Endometrial microvascular endothelial cells (primary cell): ENCODE results near the gene COPB2. TPM values are rescaled to one million over a fixed set of nuclear protein-coding genes. Genes with fewer than 3 reads are reported as not detected.
"Not testable (repeated sequence)": the region's sequence is repeated elsewhere in the genome, so short reads cannot be mapped to it uniquely, and the experiment has no call there.

Source experiments
- in situ Hi-C: cut with HindIII; loops from 2 replicates; pipeline ENCODE4 v1.10.0; 2017; ENCODE audit warnings: low sequenced_read_pairs, low pct_unique_long_range_greater_than_20kb; ENCODE audit errors: inconsistent ontology term
- total RNA-seq: library from RNA; depleted of rRNA; stranded (reverse); fragments of >200 nt; gene quantifications from one replicate; pipeline ENCODE4 v1.2.3, GENCODE V29; 2015; ENCODE audit errors: inconsistent ontology term

Gene COPB2
- total RNA-seq, 1 donor from 2014 or later = 166 TPM

DNA sequence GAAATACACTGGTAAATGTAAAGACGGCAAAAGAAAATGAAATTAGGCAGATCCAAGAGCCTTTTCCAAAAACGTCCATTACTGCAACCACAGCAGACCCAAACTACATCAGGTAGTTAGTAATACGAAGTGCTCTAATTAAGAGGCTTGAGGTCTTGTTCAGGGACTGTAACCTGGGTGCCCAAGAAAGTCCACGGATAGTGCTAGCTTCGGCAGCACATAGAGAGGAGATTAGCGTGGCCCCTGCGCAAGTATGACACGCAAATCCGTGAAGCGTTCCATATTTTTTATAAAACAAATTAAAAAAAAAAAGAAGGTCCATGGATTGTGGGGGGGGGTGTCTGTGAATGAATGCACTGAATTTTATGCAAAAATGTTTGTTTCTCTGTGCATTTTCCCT is 1.4 kb downstream of the COPB2 start:
- in situ Hi-C loops = no loop called here

DNA sequence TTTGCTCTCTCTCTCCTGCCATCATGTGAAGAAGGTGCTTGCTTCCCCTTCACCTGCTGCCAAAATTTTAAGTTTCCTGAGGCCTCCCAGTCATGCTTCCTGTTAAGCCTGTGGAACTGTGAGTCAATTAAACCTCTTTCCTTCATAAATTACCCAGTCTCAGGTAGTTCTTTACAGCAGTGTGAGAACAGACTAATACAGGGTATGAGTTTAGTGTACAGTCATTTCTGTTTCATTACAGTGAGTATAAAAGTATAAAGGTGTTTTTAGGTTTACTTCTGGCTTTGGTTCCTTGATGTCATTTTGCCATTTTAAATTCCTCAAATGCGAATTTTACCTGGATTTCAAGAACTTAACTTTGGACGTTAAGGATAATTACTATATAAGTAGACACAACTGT is 7.2 kb downstream of the COPB2 start:
- in situ Hi-C loops = not testable (repeated sequence)

DNA sequence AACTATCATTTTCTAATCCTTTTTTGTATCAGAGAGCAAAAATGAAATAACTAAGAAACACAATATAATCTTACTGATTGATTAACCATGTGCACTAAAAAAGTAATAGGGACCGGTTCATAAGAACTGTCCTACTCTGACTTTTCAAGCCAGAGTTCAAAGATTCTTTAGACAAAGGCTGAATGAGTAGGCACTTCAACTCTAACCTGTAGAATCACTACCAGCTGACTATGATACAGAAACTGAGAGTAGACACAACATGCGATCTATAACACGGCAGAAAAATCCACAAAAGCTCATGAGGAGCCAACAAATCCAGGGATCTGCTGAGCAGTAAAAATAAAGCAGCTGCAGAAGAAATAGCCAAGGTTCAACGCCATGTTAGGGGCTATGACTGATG is 8.9 kb downstream of the COPB2 start:
- in situ Hi-C loops = no loop called here

DNA sequence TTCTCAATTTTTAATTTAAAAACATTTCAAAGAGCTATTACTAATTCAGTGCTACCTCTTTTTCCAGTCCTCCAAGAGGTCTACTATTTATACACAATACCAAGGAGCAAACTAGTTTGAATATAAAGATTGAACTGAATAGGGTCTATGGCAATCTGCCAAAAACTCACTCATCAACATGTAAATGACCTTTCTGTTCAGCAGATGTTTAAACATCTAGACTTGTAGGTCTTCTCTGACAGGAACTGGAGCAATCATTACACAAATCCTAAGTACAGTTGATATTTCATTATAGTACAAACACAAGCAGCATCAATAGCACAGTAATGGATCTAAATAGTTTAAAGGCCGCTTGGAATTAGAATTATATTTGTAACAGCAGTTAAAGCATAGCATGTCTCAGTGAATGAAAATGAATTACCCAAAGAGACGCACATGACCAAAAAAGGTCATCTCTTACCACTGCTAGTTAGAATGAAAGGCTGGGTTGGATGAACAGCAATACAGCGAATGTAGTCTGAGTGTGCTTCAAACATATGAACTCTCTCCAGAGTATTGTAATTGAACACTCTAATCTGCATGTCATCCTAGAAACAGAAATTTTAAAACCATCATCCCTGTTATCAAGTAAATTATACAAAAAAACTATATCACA is 10.7 kb downstream of the COPB2 start:
- in situ Hi-C loops = no loop called here

DNA sequence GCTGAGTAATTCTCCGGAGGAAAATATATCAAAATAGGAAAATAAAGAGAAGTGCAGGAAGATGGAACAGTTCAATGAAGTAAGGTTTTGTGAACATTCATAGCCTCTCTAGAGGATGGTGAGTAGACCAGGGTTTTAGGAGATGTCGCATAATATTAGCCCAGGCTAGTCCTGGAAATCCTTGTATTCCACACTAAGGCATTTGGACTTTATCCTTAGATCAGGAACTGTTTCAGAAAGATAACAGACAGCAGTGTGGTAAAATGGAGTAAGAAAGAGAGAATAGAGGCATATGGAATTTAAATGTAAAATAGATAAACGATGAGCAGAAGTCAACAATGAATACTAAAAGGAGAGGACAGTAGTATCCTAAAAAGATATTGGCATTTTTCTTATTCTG is 12.1 kb downstream of the COPB2 start:
- in situ Hi-C loops = no loop called here

DNA sequence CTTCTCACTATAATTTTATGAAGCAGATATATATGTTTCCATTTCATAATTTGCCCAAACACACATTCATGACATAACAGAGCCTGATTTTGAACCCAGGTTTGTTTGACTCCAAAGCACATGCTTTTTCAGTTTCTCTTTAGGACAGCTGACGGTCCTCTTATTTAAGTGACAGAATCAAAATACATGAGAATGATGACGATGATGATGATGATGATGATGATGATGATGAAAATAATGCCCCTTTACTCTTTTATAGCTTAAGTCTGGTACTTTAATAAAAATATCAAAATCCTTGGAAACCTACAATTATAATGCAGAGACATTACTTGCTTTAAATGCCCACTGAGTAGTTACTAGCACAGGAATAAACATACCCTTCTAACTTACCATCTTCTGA is 15.3 kb downstream of the COPB2 start:
- in situ Hi-C loops = no loop called here

DNA sequence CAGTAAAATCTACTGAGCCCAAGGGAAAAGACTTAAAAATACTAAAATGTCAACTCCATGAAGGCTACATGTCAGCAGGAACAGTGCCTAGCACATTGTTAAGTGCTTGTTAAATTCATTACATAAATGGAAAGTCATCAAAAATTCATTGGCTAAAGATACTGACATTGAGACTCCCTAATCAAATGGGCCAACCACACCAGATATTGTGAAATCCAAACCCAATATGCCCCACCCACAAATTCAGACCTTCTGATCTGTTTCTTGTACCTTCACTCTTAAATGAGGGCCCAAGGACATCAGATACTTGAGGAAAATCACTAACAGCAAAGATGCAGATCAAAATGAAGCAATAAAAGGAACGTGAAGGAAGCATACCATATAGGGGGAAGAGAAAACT is 24.9 kb downstream of the COPB2 start:
- in situ Hi-C loops = no loop called here

DNA sequence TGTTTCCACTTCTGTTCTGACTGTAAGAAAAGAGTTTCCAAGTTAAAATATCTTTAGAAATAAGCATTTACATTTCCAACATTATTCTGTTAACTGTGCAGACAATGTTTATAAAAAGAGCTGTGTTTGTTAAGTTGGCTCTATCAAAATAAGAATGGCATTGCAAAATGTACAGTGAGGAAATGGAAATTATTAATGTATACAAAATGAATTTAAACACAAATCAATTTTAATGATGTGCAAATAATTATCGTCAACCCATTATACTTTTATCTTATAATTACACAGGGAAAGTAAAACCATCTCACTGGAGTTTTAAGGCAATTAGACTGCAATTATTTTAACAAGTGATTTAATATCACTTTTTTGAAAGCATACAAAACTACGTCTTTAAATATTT is 28.2 kb downstream of the COPB2 start:
- in situ Hi-C loops = no loop called here

DNA sequence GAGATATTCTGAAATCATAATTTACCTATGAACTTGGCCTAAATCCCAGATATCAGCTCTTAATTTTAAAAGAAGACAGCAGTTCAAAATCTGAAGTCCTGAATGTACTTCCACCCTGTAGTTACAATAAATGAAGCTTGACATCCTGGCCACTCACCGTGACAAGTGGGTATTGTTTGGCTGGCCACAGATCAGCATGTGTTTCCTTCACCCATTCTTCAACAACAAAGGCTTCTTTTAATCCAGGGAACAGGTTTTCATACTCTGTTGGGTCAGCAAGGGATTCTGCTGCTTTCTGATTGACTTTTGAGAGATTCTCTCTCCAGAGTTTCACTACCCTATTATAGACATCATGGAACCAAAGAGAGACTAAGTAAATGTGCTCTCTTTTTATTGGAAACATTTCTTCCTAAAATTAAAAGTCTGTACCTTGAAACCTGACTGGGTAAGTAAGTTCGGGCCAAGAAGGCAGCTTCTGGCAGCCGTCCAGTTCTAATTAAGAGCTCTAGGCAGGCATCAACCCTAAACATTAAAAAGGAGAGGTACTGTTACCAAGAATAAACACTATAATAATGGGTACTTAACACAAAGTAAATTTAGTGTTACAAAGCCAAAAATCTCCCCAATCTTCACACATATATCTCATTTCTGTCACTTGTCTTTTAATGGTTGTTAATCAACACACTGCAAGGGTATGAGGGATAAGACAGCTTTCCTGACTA is 30.4 kb downstream of the COPB2 start:
- in situ Hi-C loops = no loop called here

DNA sequence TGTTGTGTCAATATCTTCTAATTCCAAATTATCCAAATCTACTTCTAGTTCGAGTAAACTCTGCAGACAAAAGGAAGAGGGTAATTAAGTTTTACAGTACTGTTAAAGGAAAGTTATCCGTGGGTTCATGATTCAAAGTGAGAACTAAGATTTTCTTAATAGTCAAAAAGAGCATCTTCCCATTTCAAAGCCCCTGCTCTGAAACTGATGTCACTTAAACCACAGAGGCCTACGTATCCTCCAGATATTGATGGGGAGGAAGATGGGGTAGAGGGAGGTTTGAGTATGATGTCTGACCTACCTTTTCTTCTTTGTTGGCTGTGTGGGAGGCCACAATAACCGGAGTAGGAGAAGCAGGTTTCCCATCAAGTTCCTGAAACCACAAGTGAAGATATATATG is 31.5 kb downstream of the COPB2 start:
- in situ Hi-C loops = no loop called here

DNA sequence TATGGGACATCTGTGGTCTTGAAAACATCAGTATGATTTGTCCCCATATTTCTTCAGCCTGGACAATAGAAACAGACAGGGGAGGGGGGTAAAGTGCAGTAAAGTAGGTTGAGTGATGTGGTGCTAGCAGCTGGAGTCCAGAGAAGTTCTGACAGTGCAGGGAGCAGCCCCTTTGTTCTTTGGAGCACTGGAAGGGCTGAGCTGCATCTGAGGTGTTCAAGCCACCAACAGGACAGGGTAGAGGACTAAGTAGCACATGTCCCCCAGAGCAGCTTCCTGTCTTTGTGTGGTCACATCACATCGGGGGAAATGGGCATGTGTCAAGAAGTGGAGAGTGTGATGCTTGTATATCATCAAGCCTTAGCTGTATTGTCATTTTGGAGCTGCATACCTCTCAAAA is 33.6 kb downstream of the COPB2 start:
- in situ Hi-C loops = no loop called here

DNA sequence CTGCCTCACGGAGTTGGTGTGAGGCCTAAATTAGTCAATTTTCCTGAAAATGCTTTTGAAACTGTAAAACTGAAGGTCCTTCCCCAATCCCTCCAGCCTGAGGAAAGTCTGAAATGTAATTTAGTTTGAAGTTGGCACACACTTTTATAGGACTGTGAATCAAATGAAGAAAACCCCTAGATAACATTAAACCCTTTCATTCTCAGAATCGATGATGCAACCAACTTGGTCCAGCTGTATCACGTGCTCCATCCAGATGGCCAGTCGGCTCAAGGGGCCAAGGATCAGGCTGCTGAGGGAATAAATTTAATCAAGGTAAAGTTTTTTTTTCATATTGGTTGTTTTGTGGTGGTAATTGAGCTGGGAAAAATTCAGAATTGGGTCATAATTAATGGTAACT is 34.0 kb downstream of the COPB2 start:
- in situ Hi-C loops = no loop called here

DNA sequence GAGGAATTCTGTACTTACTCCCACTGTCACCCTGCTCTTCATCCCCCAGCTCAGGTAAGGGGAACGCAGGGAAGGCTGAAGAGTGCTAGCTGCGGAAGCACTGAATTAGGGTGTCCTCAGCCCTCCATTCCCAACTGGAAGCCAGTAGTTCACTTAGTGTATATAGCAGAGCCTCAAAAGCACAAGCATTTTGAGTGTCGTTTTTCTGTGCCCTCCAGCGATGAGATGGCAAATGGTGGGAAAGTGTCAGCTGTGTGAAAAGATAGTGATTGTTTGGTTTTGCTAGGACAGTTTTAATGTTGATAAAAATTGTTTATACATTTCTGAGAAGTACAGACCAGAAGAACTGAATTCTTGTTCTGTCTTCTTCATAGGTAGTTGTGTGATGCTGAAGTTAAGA is 34.8 kb downstream of the COPB2 start:
- in situ Hi-C loops = no loop called here

DNA sequence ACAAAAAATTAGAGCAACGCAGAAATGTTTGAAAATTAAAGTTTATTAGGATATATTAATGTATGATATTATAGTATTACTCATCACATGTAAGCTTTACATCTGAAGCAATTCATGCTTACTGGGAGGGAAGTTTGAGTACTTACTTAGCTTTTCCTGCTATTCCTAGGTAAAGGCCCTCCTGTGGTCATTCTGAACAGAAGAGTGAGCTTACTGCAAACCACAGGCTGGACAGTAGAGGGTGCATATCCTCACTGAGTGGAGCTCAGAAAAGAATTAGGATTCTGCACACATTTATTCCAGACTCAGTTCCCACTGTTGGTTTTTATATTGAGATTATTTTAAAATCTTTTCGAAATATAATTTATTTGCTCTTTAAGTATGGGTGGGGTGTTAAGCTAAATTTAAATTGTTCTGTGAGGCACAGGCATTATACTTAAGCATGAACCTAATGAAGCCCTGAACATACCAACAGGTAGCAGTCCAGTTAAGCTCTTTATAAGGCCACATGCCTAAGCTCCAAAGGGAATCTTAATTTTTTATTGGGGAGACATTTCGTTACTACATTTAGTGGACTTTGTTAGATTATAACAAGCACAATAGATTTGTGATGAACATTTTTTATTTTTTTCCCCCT is 35.4 kb downstream of the COPB2 start:
- in situ Hi-C loops = no loop called here

DNA sequence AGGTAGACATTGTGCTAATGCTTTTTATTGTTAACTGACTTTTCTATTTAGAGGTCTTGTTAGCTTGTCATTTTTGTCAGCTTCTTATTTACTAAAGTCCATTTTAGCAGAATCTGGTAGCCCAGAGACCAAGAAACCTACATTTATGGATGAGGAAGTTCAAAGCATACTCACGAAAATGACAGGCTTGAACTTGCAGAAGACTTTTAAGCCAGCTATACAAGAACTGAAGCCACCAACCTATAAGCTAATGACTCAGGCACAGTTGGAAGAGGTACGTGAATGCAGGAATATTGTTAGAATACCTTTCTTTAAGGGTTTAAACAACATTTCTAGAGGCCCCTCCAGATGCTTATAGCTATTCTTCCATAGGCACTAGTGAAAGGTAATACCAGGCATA is 42.7 kb downstream of the COPB2 start:
- in situ Hi-C loops = loop anchor here (10.0 to 25.0 kb wide), 2 partner anchors 232 to 409 kb away; partner anchors contain the start of genes FOXL2 and FOXL2NB

DNA sequence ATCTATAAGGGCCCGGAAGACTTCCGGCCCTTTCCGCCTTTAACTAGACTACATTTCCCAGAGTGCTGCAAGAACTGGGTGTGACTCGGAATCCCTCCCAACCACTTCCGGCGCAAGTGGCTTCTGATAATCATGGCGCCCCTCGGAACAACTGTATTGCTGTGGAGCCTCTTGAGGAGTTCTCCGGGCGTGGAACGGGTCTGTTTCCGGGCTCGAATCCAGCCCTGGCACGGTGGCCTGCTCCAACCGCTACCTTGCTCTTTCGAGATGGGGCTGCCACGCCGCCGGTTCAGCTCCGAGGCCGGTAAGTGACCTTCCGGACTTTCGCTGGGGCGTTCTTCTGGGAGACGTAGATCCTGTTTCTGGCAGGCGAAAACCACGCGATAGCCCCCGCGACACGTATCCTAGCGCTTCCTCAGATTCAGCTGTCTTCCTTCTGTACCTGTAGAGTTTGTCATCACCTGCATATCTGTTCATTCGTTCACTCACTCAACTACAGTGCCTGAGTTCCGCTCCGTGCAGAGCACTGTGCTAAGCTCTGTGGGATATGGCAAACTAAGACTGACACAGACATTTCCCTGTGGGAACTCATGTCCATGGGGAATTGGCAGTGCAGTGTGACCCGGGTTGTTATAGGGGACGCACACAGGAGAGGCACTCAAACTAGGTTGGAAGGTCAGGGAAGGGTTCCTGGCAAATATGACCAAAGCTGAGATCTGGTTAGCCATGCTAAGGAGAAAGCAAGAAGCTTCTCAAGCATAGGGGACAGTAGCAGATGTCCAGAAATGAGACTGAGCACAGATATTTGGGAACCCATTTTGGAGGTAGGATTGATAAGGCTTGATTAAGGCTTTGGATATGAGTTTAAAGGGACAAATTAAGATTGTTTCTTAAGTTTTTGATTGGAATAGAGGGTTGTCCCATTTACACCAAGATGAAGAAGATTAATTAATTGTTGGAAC is 45.3 kb downstream of the COPB2 start, which contains the start of gene MRPS22:
TSS of gene MRPS22 (plus strand) at position 126 of the 962 bp plus-strand sequence. CDS start at position 133, 7 bp downstream.
- in situ Hi-C loops = loop anchor here (10.0 to 25.0 kb wide), 2 partner anchors 229 to 407 kb away; partner anchors contain the start of genes FOXL2 and FOXL2NB

DNA sequence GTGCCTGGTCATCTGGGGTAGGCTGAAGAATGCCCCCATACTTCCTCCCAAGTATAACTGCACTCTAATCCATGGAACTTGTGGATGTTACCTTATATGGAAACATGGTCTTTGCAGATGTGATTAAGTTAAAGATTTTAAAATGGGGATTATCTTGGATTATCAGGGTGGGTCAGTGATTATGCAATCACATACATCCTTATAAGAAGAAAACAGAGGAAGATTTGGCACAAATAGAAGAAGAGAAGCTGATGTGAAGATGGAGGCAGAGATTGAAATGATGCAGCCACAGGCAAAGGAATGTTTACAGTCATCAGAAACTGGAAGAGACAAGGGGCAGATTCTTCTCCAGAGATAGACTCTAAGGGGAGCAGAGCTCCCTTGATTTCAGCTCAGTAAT is 47.4 kb downstream of the COPB2 start:
- in situ Hi-C loops = loop anchor here (10.0 to 25.0 kb wide), 2 partner anchors 227 to 405 kb away; partner anchors contain the start of genes FOXL2 and FOXL2NB

DNA sequence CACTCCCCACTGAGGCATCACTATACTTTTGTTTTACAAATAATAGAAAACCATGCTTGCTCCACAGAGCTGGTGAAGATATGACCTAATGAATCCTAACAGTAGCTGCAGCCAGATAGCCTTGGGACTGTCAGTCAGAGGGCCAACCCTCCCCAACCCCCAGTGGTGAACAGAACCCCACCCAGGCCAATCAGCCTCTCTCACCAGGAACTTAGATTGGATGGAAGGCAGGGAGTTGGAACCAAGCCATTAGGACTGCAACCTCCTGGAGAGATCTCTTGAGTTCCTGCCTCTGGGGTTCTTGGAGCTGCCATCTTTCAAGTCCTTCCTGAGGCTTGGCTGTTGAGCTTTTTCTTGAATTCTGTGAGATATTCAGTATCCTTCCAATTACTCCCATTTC is 48.7 kb downstream of the COPB2 start:
- in situ Hi-C loops = loop anchor here (10.0 to 25.0 kb wide), 2 partner anchors 226 to 403 kb away; partner anchors contain the start of genes FOXL2 and FOXL2NB
